ENCODE measurements around the gene NRXN2.

NRXN2 gene

GRCh38 chr11:64723117-64723906 lies at the start of gene NRXN2:
NRXN2 (minus strand) TSS chr11:64723197; CDS start chr11:64713699, 9,498 bp downstream.
- DNase-seq (ENCODE audit: low read depth in 1 of 2, low spot score in 1 of 2), result peak; percentile 70 to 79

DNA sequence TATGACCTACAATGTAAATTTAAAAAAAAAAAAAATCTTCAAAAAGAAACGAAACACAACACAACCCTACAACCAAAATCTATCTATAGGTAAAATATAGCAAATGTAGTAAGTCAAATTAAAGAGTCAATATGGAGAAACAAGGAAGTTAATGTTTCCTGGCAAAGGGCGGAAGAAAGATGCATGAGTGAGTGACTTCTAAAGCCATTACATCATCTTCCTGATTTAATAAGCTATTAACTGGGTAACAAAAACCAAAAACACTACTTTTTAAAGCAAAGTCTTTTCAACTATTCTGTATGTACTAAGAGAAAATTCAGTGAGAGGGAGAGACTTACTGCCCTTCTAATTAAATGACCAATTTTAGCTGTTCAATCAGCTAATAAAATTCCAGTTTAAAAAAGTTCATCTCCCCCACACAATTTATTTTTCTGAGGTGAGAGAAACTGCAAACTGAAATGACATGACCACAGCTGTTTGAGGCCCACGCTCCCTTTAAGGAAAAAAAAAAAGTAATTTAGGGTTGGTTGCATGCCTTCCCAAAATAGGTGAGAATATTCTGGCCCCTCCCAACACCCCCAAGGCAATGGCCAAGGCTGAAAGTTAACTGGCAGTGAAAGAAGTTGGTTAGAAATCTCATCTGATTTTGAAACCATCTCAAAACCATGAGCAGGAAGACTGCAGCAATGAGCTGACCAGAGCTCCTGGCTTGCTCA lies 49.5 kb upstream of the NRXN2 start:
- DNase-seq (ENCODE audit: low read depth in 1 of 2, low spot score in 1 of 2), result no peak

GRCh38 chr11:64771861-64772260 lies 48.9 kb upstream of the NRXN2 start:
- DNase-seq (ENCODE audit: low read depth in 1 of 2, low spot score in 1 of 2), result no peak

DNA sequence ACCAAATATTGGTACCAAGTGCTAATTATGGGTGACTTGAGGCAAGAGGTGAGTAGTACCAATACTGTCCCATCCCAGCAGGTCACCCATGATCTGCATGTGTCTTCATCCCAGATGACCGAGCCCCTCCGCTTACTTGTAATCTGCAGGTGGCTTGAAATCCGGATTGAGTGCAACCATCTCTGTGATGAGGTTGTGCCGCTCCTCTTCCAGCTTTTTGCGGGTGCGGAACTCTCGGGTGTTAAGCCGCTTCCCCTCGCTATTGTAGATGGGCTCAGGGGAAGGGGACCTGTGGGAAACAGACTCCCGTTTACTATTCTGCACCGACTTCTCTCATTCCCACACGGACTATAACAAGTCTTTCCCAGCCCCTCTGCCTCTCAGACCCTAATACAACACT lies 47.1 kb upstream of the NRXN2 start:
- DNase-seq (ENCODE audit: low read depth in 1 of 2, low spot score in 1 of 2), result no peak

DNA sequence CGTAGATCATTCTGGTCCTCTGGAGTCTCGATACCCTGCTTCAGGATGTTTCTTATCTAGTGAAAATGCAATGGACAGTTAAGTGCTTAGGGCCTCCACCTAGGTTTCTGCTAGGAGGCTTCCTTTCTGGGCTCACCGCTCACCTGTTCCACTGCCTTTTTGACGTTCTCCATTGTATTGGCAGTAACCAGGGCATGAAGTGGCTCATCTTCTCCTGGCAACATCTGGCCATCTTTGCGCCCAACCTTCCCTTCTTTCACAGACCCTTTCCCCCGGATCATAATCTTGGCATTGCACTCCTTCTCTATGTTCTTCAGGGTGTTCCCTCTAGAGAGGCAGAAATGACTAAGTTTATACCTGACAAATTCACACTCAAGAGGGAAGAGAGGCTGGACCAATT lies 46.3 kb upstream of the NRXN2 start:
- no peak for DNase-seq (ENCODE audit: low read depth in 1 of 2, low spot score in 1 of 2)

- no peak for DNase-seq (ENCODE audit: low read depth in 1 of 2, low spot score in 1 of 2)
Observed at GRCh38 chr11:64768300-64768694, 45.3 kb upstream of the NRXN2 start.

- peak; percentile 54 to 55 for DNase-seq (ENCODE audit: low read depth in 1 of 2, low spot score in 1 of 2)
Observed at GRCh38 chr11:64767344-64768299, 44.6 kb upstream of the NRXN2 start.

DNA sequence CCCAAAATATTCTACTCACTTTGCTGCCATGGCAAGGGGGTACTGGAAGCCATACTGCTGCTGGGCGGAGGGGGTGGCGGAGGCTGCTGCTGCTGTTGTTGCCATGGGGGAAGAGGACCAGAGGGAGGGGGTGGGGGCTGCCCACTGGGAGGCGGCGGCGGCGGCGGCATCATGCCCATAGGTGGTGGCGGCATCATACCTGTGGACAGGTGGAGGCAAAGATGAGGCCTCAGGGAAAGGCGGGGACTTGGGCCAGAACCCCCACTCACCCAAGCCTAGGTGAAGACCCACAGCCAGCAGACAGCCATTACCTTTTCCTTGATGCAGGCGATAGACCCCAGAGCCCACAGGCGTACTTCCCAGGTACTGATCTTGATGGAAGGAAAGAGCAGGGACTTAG lies 43.9 kb upstream of the NRXN2 start:
- DNase-seq (ENCODE audit: low read depth in 1 of 2, low spot score in 1 of 2), result no peak

- no peak for DNase-seq (ENCODE audit: low read depth in 1 of 2, low spot score in 1 of 2)
Observed at GRCh38 chr11:64765851-64766665, 43.1 kb upstream of the NRXN2 start.

- no peak for DNase-seq (ENCODE audit: low read depth in 1 of 2, low spot score in 1 of 2)
Observed at GRCh38 chr11:64765291-64765850, 42.4 kb upstream of the NRXN2 start.

- no peak for DNase-seq (ENCODE audit: low read depth in 1 of 2, low spot score in 1 of 2)
Observed at GRCh38 chr11:64764753-64765152, 41.8 kb upstream of the NRXN2 start.

DNA sequence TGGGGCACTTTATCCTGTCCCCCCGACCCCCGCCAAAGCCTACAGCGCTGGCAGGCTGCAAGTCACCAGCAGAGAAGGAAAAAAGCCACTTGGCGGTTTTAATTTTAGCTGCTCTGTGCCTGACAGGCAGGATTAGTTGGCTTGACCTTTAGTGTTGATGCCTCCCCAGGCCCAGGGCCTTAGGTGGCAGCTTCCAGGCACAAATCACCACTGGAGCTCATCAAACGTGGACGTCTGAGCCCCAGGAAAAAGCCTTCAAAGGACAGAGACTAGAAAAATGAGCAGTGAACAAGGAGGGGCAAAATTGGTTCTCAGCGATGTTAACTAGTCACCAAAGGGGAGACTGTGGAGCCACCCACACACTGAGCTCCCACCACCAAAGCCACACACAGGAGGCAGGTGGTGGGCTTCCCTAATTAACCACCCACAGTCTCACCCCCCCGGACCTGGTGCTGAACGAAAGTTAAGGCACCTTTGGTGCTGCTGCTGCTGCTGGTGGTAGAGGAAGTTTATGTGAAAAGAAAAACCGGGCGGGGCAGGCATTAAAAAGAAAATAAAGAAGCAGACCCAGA lies 41.1 kb upstream of the NRXN2 start:
- no peak for DNase-seq (ENCODE audit: low read depth in 1 of 2, low spot score in 1 of 2)

DNA sequence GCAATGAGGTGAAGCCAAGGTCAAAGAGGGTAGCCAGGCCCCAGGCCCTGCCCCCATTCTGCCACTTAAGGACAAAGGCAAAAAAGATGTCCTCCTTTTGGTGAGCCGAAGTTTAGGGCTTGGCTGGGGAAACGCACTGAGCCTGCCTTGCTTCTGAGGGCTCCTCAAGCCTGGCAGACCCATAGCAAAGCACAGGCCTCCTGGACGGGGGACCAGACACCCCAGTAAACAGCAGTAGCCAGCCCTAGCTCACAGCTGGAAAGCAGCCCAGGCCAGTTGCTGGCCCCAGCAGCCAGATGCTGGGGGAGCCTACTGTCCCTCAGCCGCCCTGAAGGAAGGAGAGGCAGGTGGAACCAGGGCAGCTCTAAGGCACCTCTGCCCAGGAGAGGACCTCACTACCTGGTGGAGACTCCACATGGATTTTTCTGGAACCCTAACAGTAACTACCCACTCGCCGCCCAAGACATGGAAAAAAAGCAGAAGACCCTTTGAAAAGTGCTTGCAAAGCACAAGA lies 40.6 kb upstream of the NRXN2 start:
- DNase-seq (ENCODE audit: low read depth in 1 of 2, low spot score in 1 of 2), result no peak

DNA sequence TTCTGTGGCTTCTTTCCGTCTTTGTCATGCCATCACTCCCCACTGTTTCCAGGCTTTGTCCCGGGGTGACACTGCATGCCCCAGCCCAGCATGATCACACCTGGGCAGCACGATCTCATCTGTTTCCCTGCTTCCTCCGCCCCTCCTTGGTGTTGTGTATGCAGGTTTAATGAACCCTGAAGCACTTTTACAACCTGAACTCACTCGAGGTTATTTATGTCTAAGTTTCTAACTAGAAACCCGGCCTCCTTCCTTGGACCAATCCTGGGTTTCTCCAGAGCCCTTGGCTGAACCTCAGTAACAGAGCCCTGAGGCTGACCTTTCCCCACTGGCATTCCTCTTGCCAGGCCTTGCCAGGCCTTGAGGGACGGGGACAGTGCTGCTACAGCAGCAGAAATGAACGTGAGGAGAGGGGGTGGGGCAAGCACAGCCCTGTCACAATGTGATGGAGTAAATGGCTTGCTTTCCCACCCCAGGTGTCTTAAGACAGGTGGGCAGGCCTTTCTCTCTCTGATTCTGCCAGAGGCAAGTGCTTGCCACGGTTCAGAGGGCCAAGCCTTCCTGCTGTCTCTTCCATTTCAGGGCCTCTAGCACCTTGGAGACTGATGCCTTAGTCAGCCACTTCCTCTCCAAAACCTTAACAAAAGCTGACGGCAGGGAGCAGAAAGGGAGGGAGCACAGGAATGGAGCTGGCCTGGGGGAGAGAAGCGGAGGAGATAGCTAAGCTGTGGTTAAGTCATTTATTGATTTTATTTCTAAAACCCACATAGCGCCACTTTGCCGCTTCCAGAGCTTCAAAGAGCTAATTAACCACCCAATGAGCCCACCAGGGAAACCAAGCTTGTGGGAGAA lies 39.9 kb upstream of the NRXN2 start:
- DNase-seq (ENCODE audit: low read depth in 1 of 2, low spot score in 1 of 2), result no peak

DNA sequence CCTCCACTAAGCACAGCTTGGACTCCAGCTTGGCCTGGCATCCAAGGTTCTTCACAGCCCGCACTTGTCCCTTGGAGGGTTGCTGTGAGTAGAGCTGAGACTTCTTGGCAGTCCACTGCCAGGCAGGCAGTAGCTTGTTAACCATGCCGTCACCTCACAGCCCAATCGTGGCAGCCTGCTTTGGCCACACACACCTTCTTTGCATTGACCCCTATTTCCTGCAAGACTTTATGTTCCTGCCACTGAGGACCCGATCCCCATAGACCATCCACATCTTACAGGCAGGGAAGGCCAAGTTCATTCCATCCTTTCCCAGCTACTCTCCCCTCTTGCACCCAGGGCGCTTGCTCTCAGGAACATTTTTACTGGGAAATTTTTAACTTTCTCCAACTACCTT lies 39.3 kb upstream of the NRXN2 start:
- no peak for DNase-seq (ENCODE audit: low read depth in 1 of 2, low spot score in 1 of 2)

GRCh38 chr11:64760759-64761420 lies 37.9 kb upstream of the NRXN2 start:
- DNase-seq (ENCODE audit: low read depth in 1 of 2, low spot score in 1 of 2), result no peak

- DNase-seq (ENCODE audit: low read depth in 1 of 2, low spot score in 1 of 2), result no peak
Observed at GRCh38 chr11:64759722-64760719, 37.0 kb upstream of the NRXN2 start, which contains the start of gene PYGM. PYGM (minus strand) TSS chr11:64759974; CDS start chr11:64759898, 76 bp downstream.
